Measurements from ENCODE around the gene PTPRB. TPM values are rescaled to one million over a fixed set of nuclear protein-coding genes. Genes with fewer than 3 reads are reported as not detected.

PTPRB gene
- total and polyA plus RNA-seq, 2 donors (not counting 1 experiment from before 2014, with no cell fraction given): 0.66 to 1.6 TPM

- no peaks in the 10 kb centered on the region for H3K4me1 ChIP-seq (ENCODE audit: control insufficient read depth, extremely low read depth, insufficient read depth, low read length)
- peak in 1 of 2 donors; percentile 25 for DNase-seq (ENCODE audit: low read depth in 2 of 2)
- no peaks in the 10 kb centered on the region for H3K36me3 ChIP-seq (ENCODE audit: control insufficient read depth, insufficient read depth, low read length)
- no peaks in the 10 kb centered on the region for H4K20me1 ChIP-seq (ENCODE audit: control insufficient read depth, extremely low read depth, insufficient read depth, low read length)
- no peaks in the 10 kb centered on the region for H3K27me3 ChIP-seq (ENCODE audit: control insufficient read depth, insufficient read depth, low read length)
- H2AFZ ChIP-seq (ENCODE audit: low read length): no peak overlapping the region
- no peak overlapping the region for H3K9ac ChIP-seq (ENCODE audit: insufficient read depth, low read length)
- no peak overlapping the region for H3K4me3 ChIP-seq (replicated peaks in 1 of 4; ENCODE audit: control extremely low read depth in 1 of 4, insufficient read depth in 1 of 4, low read depth in 3 of 4, low read length in 4 of 4)
- no peak overlapping the region for H3K27ac ChIP-seq (ENCODE audit: insufficient read depth, low read length)
- no peak for TF ChIP-seq EZH2 (IDR thresholded peaks at IDR 0.05; ENCODE audit: low read length, missing control alignments)
- TF ChIP-seq CTCF (conservative IDR thresholded peaks at IDR 0.05 in 1 of 2, IDR thresholded peaks at IDR 0.05 in 1 of 2; ENCODE audit: low read depth in 1 of 2, low read length in 2 of 2): no peak
- no peaks in the 10 kb centered on the region for H3K79me2 ChIP-seq (ENCODE audit: control insufficient read depth, insufficient read depth, low read length)
- H3K9me3 ChIP-seq (ENCODE audit: control insufficient read depth, insufficient read depth, low read depth, low read length): no peaks in the 10 kb centered on the region
- no peak overlapping the region for H3K4me2 ChIP-seq (ENCODE audit: extremely low read depth, insufficient read depth, low read length)
Observed at GRCh38 chr12:70486588-70486987, 150.6 kb downstream of the PTPRB start.

- Histone ChIP-seq H3K9me3 (ENCODE audit: control insufficient read depth, insufficient read depth, low read depth, low read length) (no peaks in the 10 kb centered on the region), H4K20me1 (ENCODE audit: control insufficient read depth, extremely low read depth, insufficient read depth, low read length) (no peaks in the 10 kb centered on the region), H3K27ac (ENCODE audit: insufficient read depth, low read length) (no peak overlapping the region), H3K36me3 (ENCODE audit: control insufficient read depth, insufficient read depth, low read length) (no peaks in the 10 kb centered on the region), H3K27me3 (ENCODE audit: control insufficient read depth, insufficient read depth, low read length) (no peaks in the 10 kb centered on the region), H3K4me1 (ENCODE audit: control insufficient read depth, extremely low read depth, insufficient read depth, low read length) (no peaks in the 10 kb centered on the region), H3K9ac (ENCODE audit: insufficient read depth, low read length) (no peak overlapping the region), H2AFZ (ENCODE audit: low read length) (no peak overlapping the region), H3K79me2 (ENCODE audit: control insufficient read depth, insufficient read depth, low read length) (no peaks in the 10 kb centered on the region), H3K4me2 (ENCODE audit: extremely low read depth, insufficient read depth, low read length) (no peak overlapping the region), H3K4me3 (replicated peaks in 1 of 4; ENCODE audit: control extremely low read depth in 1 of 4, insufficient read depth in 1 of 4, low read depth in 3 of 4, low read length in 4 of 4) (no peak overlapping the region)
- TF ChIP-seq CTCF (conservative IDR thresholded peaks at IDR 0.05 in 1 of 2, IDR thresholded peaks at IDR 0.05 in 1 of 2; ENCODE audit: low read depth in 1 of 2, low read length in 2 of 2) (no peak), EZH2 (IDR thresholded peaks at IDR 0.05; ENCODE audit: low read length, missing control alignments) (no peak)
- DNase-seq (ENCODE audit: low read depth in 2 of 2): no peak
Observed at GRCh38 chr12:70485704-70486103, 151.5 kb downstream of the PTPRB start.

- no peak overlapping the region for H3K27ac ChIP-seq (ENCODE audit: insufficient read depth, low read length)
- no peaks in the 10 kb centered on the region for H3K79me2 ChIP-seq (ENCODE audit: control insufficient read depth, insufficient read depth, low read length)
- DNase-seq (ENCODE audit: low read depth in 2 of 2): no peak
- H3K36me3 ChIP-seq (ENCODE audit: control insufficient read depth, insufficient read depth, low read length): no peaks in the 10 kb centered on the region
- H3K9ac ChIP-seq (ENCODE audit: insufficient read depth, low read length): no peak overlapping the region
- no peak for TF ChIP-seq CTCF (conservative IDR thresholded peaks at IDR 0.05 in 1 of 2, IDR thresholded peaks at IDR 0.05 in 1 of 2; ENCODE audit: low read depth in 1 of 2, low read length in 2 of 2)
- no peak for TF ChIP-seq EZH2 (IDR thresholded peaks at IDR 0.05; ENCODE audit: low read length, missing control alignments)
- no peak overlapping the region for H3K4me3 ChIP-seq (replicated peaks in 1 of 4; ENCODE audit: control extremely low read depth in 1 of 4, insufficient read depth in 1 of 4, low read depth in 3 of 4, low read length in 4 of 4)
- no peaks in the 10 kb centered on the region for H3K4me1 ChIP-seq (ENCODE audit: control insufficient read depth, extremely low read depth, insufficient read depth, low read length)
- no peak overlapping the region for H2AFZ ChIP-seq (ENCODE audit: low read length)
- H3K9me3 ChIP-seq (ENCODE audit: control insufficient read depth, insufficient read depth, low read depth, low read length): no peaks in the 10 kb centered on the region
- H3K4me2 ChIP-seq (ENCODE audit: extremely low read depth, insufficient read depth, low read length): no peak overlapping the region
- H4K20me1 ChIP-seq (ENCODE audit: control insufficient read depth, extremely low read depth, insufficient read depth, low read length): no peaks in the 10 kb centered on the region
- H3K27me3 ChIP-seq (ENCODE audit: control insufficient read depth, insufficient read depth, low read length): no peaks in the 10 kb centered on the region
Observed at GRCh38 chr12:70484464-70484863, 152.8 kb downstream of the PTPRB start.
